Measurements from ENCODE around the gene SLC48A1.
"Not testable (repeated sequence)": the region's sequence is repeated elsewhere in the genome, so short reads cannot be mapped to it uniquely, and the experiment has no call there.

SLC48A1 gene

DNA sequence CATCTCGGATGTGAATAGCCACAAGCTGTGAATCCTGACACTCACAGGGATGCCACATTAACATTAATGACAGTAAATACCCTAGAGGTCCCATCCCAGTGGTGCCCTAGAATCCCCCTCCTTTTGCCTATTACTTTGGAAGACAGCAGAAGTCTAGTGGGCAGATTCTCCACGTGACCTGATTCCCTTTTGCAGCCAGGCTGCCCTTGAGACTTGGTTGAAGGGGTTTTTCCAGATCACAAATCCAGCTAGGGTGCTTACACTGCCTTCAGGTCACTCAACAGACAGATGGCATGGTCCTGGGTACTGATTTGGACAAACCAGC lies 38.0 kb downstream of the SLC48A1 start:
- no peak for TF ChIP-seq CTCF (IDR thresholded peaks at IDR 0.05; ENCODE audit: borderline replicate concordance, insufficient read depth, low read depth, low read length)
- no peak overlapping the region for H3K4me3 ChIP-seq (ENCODE audit: low read depth, low read length)

- H3K4me3 ChIP-seq (ENCODE audit: low read depth, low read length), result peak overlapping the region; percentile 50
These were observed 38.8 kb downstream of the SLC48A1 start for GRCh38 chr12:47811581-47812484.

GRCh38 chr12:47812797-47813510 lies 39.9 kb downstream of the SLC48A1 start:
- no peak for TF ChIP-seq CTCF (IDR thresholded peaks at IDR 0.05; ENCODE audit: borderline replicate concordance, insufficient read depth, low read depth, low read length)
- peak overlapping the region; percentile 50 for H3K4me3 ChIP-seq (ENCODE audit: low read depth, low read length)

More at GRCh38 chr12:47811581-47812484, 38.8 kb downstream of the SLC48A1 start:
- TF ChIP-seq CTCF (IDR thresholded peaks at IDR 0.05; ENCODE audit: borderline replicate concordance, insufficient read depth, low read depth, low read length), result no peak

DNA sequence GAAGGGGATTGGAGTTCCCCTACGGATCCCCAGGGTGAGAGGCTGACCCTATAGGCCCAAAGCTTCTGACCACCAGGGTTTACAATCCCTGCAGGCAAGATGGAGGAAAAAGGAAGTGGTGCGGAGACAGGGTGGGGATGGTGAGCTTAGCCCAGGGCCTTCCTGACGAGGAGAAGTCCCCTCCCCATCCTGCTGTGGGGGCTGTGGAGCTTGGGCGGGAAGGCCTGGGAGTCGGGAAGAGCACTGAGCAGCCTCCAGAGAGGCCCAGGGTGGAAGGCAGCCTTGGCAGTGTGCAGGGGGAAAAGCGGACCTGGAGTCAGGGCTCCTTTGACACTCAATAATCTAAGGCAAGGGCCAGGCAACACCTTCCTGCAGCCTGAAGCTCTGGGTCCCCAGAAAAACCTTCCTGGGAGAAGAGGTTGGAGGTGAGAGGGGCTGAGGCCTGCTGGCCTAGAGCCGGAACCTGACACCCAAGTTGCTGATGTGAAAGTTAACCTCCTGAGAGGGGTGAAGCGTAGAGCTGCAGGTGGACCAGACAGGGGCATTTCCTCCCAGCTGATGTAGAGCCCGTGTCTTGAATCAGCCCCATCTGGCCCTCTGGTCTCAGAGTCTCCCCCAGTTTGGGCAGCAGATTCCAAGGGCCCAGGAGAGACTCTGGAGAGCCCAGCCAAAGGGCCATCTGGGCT lies 40.6 kb downstream of the SLC48A1 start:
- peak overlapping the region; percentile 50 for H3K4me3 ChIP-seq (ENCODE audit: low read depth, low read length)
- no peak for TF ChIP-seq CTCF (IDR thresholded peaks at IDR 0.05; ENCODE audit: borderline replicate concordance, insufficient read depth, low read depth, low read length)

DNA sequence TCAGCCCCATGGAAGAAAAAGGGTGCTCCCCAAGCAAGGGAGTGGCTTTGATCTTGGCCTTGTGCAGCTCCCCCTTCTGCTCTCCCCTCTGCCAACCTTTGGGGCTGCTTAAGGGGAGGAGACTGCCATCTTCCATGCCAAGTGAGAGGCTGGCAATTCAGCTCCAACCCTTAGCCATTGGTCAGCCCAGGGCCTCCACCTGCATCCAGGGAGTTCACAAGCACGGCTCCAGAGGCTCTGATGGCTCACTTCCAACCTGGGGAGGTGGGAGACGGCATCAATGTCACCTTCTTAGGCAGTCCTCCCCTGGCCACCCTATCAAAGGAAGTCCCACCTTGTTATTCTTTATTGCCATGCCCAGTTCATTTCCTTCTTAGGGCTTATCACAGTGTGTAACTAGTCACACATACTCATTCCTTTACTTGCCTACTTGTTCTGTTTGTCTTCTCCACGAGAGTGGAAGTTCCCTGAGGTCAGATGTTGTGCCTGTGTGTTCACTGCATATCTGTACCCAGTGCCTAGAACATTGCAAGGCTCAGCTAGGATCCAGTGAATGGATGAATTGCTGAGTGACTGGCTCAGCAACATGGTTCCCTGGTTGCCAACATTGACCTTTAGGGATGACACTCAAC lies 41.6 kb downstream of the SLC48A1 start:
- TF ChIP-seq CTCF (IDR thresholded peaks at IDR 0.05; ENCODE audit: borderline replicate concordance, insufficient read depth, low read depth, low read length), result no peak
- no peak overlapping the region for H3K4me3 ChIP-seq (ENCODE audit: low read depth, low read length)

- H3K4me3 ChIP-seq (ENCODE audit: low read depth, low read length), result not testable (repeated sequence)
These were observed 42.4 kb downstream of the SLC48A1 start for GRCh38 chr12:47815447-47815846.
